Brain microvascular endothelial cell (primary cell): ENCODE results near the gene CRELD1.

Experiments
- DNase-seq: peaks from one replicate; pipeline ENCODE4 v3.0.0-alpha.2; 2020
- H3K27ac ChIP-seq: fragments of 250-450 bp; sonication (Bioruptor Pico); 2 replicates; pipeline ENCODE4 v1.5.1; 2020; ENCODE audit warnings: mild to moderate bottlenecking, moderate library complexity
- H3K27me3 ChIP-seq: fragments of 250-450 bp; sonication (Bioruptor Pico); replicated peaks from 2 replicates; pipeline ENCODE4 v1.5.1; 2020; ENCODE audit warnings: mild to moderate bottlenecking
- H3K36me3 ChIP-seq: fragments of 250-450 bp; sonication (Bioruptor Pico); replicated peaks from 2 replicates; pipeline ENCODE4 v1.5.1; 2020; ENCODE audit warnings: mild to moderate bottlenecking
- H3K4me3 ChIP-seq: 2 replicates; pipeline ENCODE4 v1.5.1; 2011; ENCODE audit warnings: low read depth, mild to moderate bottlenecking, control low read depth, low read length, moderate library complexity
- in situ Hi-C: cut with HindIII; loops from 2 replicates; pipeline ENCODE4 v1.10.0; 2017; ENCODE audit warnings: low sequenced_read_pairs, low pct_ligation_motif_present
- TF ChIP-seq, protein P1 (sequence below): IDR thresholded peaks from 2 replicates; pipeline ENCODE4 v1.5.1; 2011; ENCODE audit warnings: low read depth, mild to moderate bottlenecking, moderate library complexity, low read length, control low read depth, inconsistent platforms; ENCODE audit errors: missing control alignments

The CRELD1 gene

GRCh38 chr3:9902372-9903237 is 31.0 kb upstream of the CRELD1 start, which contains the start of gene IL17RE:
Gene IL17RE, plus strand, starts transcription at chr3:9902848. Its CDS starts 85 bp downstream, at chr3:9902933.
- DNase-seq: no peak
- H3K4me3 ChIP-seq: no peak within 1 kb of the TSS
- H3K36me3 ChIP-seq: no peaks in the 10 kb centered on the region
- no peak within 1 kb of the TSS for H3K27ac ChIP-seq
- H3K27me3 ChIP-seq: no peaks in the 10 kb centered on the region
- in situ Hi-C loops: no loop called here
- TF ChIP-seq, protein P1, sequence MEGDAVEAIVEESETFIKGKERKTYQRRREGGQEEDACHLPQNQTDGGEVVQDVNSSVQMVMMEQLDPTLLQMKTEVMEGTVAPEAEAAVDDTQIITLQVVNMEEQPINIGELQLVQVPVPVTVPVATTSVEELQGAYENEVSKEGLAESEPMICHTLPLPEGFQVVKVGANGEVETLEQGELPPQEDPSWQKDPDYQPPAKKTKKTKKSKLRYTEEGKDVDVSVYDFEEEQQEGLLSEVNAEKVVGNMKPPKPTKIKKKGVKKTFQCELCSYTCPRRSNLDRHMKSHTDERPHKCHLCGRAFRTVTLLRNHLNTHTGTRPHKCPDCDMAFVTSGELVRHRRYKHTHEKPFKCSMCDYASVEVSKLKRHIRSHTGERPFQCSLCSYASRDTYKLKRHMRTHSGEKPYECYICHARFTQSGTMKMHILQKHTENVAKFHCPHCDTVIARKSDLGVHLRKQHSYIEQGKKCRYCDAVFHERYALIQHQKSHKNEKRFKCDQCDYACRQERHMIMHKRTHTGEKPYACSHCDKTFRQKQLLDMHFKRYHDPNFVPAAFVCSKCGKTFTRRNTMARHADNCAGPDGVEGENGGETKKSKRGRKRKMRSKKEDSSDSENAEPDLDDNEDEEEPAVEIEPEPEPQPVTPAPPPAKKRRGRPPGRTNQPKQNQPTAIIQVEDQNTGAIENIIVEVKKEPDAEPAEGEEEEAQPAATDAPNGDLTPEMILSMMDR: no peak

GRCh38 chr3:9903238-9903624 is 30.4 kb upstream of the CRELD1 start:
- TF ChIP-seq, protein P1: no peak
- Histone ChIP-seq H3K36me3 (no peaks in the 10 kb centered on the region), H3K27ac (no peak overlapping the region), H3K27me3 (no peaks in the 10 kb centered on the region), H3K4me3 (no peak overlapping the region)
- in situ Hi-C loops: no loop called here
- DNase-seq: no peak

DNA sequence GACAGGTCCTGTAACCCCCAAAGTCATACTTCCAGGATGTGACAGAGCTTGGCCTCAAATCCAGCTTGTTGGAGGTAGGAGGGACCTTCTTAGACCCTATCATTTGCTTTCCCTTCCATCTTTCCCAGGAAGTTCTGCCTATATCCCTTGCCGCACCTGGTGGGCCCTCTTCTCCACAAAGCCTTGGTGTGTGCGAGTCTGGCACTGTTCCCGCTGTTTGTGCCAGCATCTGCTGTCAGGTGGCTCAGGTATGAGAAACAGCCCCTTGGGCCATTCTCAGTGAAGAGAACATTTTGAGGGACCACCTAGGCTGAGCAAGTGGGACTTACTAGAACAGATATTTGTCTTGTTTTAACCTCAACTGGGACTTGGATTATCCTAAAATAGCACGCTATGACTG is 29.7 kb upstream of the CRELD1 start:
- H3K36me3 ChIP-seq: no peaks in the 10 kb centered on the region
- TF ChIP-seq, protein P1: no peak
- no peak overlapping the region for H3K27ac ChIP-seq
- no peaks in the 10 kb centered on the region for H3K27me3 ChIP-seq
- H3K4me3 ChIP-seq: no peak overlapping the region
- in situ Hi-C loops: no loop called here
- DNase-seq: no peak

DNA sequence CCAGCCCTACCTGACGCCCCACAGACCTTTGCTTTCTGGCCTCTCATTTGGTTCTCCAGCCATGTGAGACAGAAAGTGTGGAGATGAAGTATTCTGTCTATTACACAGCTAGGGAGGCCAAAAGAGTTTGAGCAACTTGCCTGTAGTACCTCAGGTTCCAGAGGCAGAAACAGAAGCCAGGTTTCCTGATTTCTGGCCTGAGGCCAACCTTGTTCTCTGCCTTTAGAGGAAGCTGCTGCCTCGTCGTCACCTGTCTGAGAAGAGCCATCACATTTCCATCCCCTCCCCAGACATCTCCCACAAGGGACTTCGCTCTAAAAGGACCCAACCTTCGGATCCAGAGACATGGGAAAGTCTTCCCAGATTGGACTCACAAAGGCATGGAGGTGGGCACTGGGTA is 27.2 kb upstream of the CRELD1 start:
- no peak overlapping the region for H3K4me3 ChIP-seq
- DNase-seq: no peak
- in situ Hi-C loops: no loop called here
- H3K27ac ChIP-seq: no peak overlapping the region
- no peaks in the 10 kb centered on the region for H3K27me3 ChIP-seq
- no peaks in the 10 kb centered on the region for H3K36me3 ChIP-seq
- TF ChIP-seq, protein P1: no peak

DNA sequence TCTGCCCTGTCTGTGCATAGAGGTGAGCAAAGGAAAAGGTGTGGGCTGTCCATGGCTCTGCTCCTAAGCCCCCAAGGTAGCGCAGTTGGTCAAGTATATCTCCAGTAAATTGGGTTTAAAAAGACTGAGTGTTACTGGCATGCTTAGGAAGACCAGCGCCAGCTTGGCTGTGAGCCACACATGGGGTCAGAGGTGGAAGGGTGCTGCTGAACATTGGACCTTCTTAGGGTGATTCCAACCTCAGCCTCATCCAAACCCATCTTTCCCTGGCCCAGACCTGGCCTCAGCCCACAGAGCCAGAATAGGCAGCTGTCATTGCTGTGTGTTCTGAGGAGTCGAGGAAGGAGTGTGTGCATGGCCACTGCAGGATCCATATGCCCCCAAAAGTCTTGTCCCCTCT is 25.3 kb upstream of the CRELD1 start:
- Histone ChIP-seq H3K27me3 (no peaks in the 10 kb centered on the region), H3K4me3 (no peak overlapping the region), H3K36me3 (no peaks in the 10 kb centered on the region), H3K27ac (no peak overlapping the region)
- no peak for DNase-seq
- in situ Hi-C loops: no loop called here
- TF ChIP-seq, protein P1: no peak
